DOHH2 (cell line): ENCODE measurements around the gene MLC1.

ENCODE experiments used
- H3F3A ChIP-seq: fragments of 200-600 bp; sonication (generic), shearing (Covaris generic); 2 replicates; pipeline ENCODE4 v1.6.0; 2016; ENCODE audit warnings: antibody characterized with exemption, mild to moderate bottlenecking; ENCODE audit not compliant: control insufficient read depth, insufficient read depth
- H3K27ac ChIP-seq: fragments of 200-600 bp; sonication (generic); 2 replicates; pipeline ENCODE4 v1.5.1; 2014; ENCODE audit warnings: low read depth, mild to moderate bottlenecking, low read length, moderate library complexity
- H3K27me3 ChIP-seq: fragments of 200-600 bp; sonication (generic); 2 replicates; pipeline ENCODE4 v1.6.1; 2014; ENCODE audit warnings: mild to moderate bottlenecking, low read length, mixed read lengths; ENCODE audit not compliant: control insufficient read depth
- H3K36me3 ChIP-seq: fragments of 200-600 bp; sonication (generic); 2 replicates; pipeline ENCODE4 v1.6.1; 2014; ENCODE audit warnings: mild to moderate bottlenecking, low read length, moderate library complexity, mixed read lengths; ENCODE audit not compliant: control insufficient read depth
- H3K4me1 ChIP-seq: fragments of 200-600 bp; sonication (generic); 2 replicates; pipeline ENCODE4 v1.6.1; 2014; ENCODE audit warnings: mild to moderate bottlenecking, low read length, mixed read lengths; ENCODE audit not compliant: control insufficient read depth
- H3K4me2 ChIP-seq: fragments of 200-600 bp; sonication (generic); 2 replicates; pipeline ENCODE4 v1.6.0; 2014; ENCODE audit warnings: mild to moderate bottlenecking, low read length, moderate library complexity
- H3K4me3 ChIP-seq: fragments of 200-600 bp; sonication (generic); 2 replicates; pipeline ENCODE4 v1.5.1; 2014; ENCODE audit warnings: mild to moderate bottlenecking, low read length, mixed read lengths
- H3K79me2 ChIP-seq: fragments of 200-600 bp; sonication (generic); 2 replicates; pipeline ENCODE4 v1.6.1; 2014; ENCODE audit warnings: mild to moderate bottlenecking, low read length, mixed read lengths; ENCODE audit not compliant: control insufficient read depth
- H3K9me2 ChIP-seq: fragments of 200-600 bp; sonication (generic); replicated peaks from 2 replicates; pipeline ENCODE4 v1.6.1; 2014; ENCODE audit warnings: mild to moderate bottlenecking, low read length, mixed read lengths; ENCODE audit not compliant: control insufficient read depth
- H3K9me3 ChIP-seq: fragments of 200-600 bp; sonication (generic); 2 replicates; pipeline ENCODE4 v1.6.1; 2014; ENCODE audit warnings: antibody characterized with exemption, low read length, mixed read lengths; ENCODE audit not compliant: control insufficient read depth, insufficient read depth
- H4K20me1 ChIP-seq: fragments of 200-600 bp; sonication (generic); 2 replicates; pipeline ENCODE4 v1.6.0; 2014; ENCODE audit warnings: low read depth, mild to moderate bottlenecking, antibody characterized with exemption, low read length, moderate library complexity; ENCODE audit not compliant: control insufficient read depth, insufficient read depth
- CTCF ChIP-seq: fragments of 200-600 bp; sonication (generic); IDR thresholded peaks from one replicate; pipeline ENCODE4 v1.5.1; 2014; ENCODE audit warnings: antibody characterized with exemption, mild to moderate bottlenecking, low read depth, low read length; ENCODE audit not compliant: poor library complexity, severe bottlenecking
- EZH2phosphoT487 ChIP-seq: fragments of 200-600 bp; sonication (generic); IDR thresholded peaks from 2 replicates; pipeline ENCODE4 v1.6.1; 2017; ENCODE audit warnings: borderline replicate concordance, mild to moderate bottlenecking, antibody characterized with exemption, low read length, moderate library complexity, mixed read lengths

Gene MLC1

DNA sequence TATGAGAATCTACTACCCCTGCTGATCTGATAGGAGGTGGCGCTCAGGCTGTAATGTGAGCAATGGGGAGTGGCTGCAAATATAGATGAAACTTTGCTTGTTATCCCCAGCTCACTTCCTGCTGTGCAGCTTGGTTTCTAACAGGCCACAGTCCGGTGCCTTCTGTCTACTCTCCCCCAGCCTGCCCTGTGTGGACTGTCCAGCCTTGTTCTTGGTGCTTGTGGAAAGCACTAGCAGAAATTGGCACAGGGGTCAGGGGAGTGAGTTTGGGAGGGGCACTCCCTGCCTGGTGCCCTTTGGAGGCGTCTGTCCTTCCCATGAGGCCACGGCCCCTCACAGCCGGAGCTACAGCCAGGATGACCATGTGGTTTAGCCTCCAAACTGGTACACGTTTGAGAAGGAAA lies 18.9 kb upstream of the MLC1 start:
- Histone ChIP-seq H3K79me2 (no peaks in the 10 kb centered on the region), H3F3A (no peaks in the 10 kb centered on the region; the same call in 1 of the 2 replicates), H3K27ac (no peak overlapping the region), H3K27me3 (no peaks in the 10 kb centered on the region), H3K4me2 (peak overlapping the region; percentile 12; the same call in 1 of the 2 replicates), H3K4me1 (peaks cover 48% of the 10 kb centered on the region), H3K9me2 (no peaks in the 10 kb centered on the region), H4K20me1 (no peaks in the 10 kb centered on the region), H3K9me3 (no peaks in the 10 kb centered on the region), H3K36me3 (no peaks in the 10 kb centered on the region), H3K4me3 (no peak overlapping the region)
- TF ChIP-seq EZH2phosphoT487: no peak
- no peak for TF ChIP-seq CTCF

GRCh38 chr22:50102946-50103345 lies 17.7 kb upstream of the MLC1 start:
- TF ChIP-seq EZH2phosphoT487 (no peak), CTCF (no peak)

GRCh38 chr22:50101870-50102565 lies 16.8 kb upstream of the MLC1 start:
- H3K4me3 ChIP-seq: peak overlapping the region; percentile 1
- peak overlapping the region; percentile 13 for H3K27ac ChIP-seq

More at GRCh38 chr22:50102946-50103345, 17.7 kb upstream of the MLC1 start:
- H3F3A ChIP-seq: no peaks in the 10 kb centered on the region; the same call in 1 of the 2 replicates
- no peak overlapping the region for H3K27ac ChIP-seq
- H3K9me2 ChIP-seq: no peaks in the 10 kb centered on the region
- H3K36me3 ChIP-seq: no peaks in the 10 kb centered on the region
- H3K79me2 ChIP-seq: no peaks in the 10 kb centered on the region
- H3K4me2 ChIP-seq: peak overlapping the region; percentile 50; the same call in 1 of the 2 replicates
- no peaks in the 10 kb centered on the region for H3K9me3 ChIP-seq
- no peak overlapping the region for H3K4me3 ChIP-seq
- H3K27me3 ChIP-seq: no peaks in the 10 kb centered on the region
- peaks cover 48% of the 10 kb centered on the region for H3K4me1 ChIP-seq
- no peaks in the 10 kb centered on the region for H4K20me1 ChIP-seq

More at GRCh38 chr22:50101870-50102565, 16.8 kb upstream of the MLC1 start:
- no peaks in the 10 kb centered on the region for H3K27me3 ChIP-seq
- H3K4me2 ChIP-seq: peak overlapping the region; percentile 50
- TF ChIP-seq CTCF (no peak), EZH2phosphoT487 (no peak)
- no peaks in the 10 kb centered on the region for H3K36me3 ChIP-seq
- no peaks in the 10 kb centered on the region for H4K20me1 ChIP-seq
- H3K4me1 ChIP-seq: peaks cover 48% of the 10 kb centered on the region
- H3F3A ChIP-seq: no peaks in the 10 kb centered on the region; the same call in 1 of the 2 replicates
- no peaks in the 10 kb centered on the region for H3K9me2 ChIP-seq
- H3K79me2 ChIP-seq: no peaks in the 10 kb centered on the region
- no peaks in the 10 kb centered on the region for H3K9me3 ChIP-seq
